Neural progenitor cell (in vitro differentiated cells): ENCODE data around the gene NOL3.

ENCODE experiments used
- CTCF ChIP-seq: fragments of 200-600 bp; sonication (generic); IDR thresholded peaks from 2 replicates; pipeline ENCODE4 v1.5.1; 2017; ENCODE audit warnings: antibody characterized with exemption, mild to moderate bottlenecking
- EZH2 ChIP-seq: fragments of 200-600 bp; sonication (generic); IDR thresholded peaks from 2 replicates; pipeline ENCODE4 v1.6.1; 2017; ENCODE audit warnings: antibody characterized with exemption, mild to moderate bottlenecking, moderate library complexity
- EZH2phosphoT487 ChIP-seq: fragments of 200-600 bp; sonication (generic); IDR thresholded peaks from 2 replicates; pipeline ENCODE4 v1.6.1; 2017; ENCODE audit warnings: antibody characterized with exemption

- TF ChIP-seq EZH2 (no peak), CTCF (no peak), EZH2phosphoT487 (no peak)
Measured at GRCh38 chr16:67212766-67213165, 42.4 kb downstream of the NOL3 start.
